ENCODE results near the gene AHI1.

DNA sequence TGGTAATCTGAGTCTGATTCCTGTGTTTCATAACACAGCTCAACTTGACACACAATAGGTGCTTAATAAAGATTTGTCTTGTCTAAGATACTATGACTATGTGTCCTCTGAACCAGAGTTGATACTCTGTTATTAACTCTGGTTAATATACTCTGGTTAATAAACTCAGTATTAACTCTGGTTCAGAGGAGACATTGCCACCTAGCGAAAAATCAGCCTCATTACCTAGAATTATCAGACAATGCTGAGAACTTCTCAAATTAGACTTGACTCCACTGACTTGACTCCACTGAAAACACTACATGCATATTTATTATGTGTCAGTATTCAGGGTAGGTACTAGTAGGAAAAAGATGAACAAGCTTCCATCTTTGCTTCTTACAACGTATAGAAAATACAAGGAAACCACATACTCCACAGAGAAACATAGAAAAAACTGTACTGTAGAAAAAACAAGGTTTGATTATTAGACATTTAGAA is 73.9 kb downstream of the AHI1 start:
- TF ChIP-seq, protein P1, sequence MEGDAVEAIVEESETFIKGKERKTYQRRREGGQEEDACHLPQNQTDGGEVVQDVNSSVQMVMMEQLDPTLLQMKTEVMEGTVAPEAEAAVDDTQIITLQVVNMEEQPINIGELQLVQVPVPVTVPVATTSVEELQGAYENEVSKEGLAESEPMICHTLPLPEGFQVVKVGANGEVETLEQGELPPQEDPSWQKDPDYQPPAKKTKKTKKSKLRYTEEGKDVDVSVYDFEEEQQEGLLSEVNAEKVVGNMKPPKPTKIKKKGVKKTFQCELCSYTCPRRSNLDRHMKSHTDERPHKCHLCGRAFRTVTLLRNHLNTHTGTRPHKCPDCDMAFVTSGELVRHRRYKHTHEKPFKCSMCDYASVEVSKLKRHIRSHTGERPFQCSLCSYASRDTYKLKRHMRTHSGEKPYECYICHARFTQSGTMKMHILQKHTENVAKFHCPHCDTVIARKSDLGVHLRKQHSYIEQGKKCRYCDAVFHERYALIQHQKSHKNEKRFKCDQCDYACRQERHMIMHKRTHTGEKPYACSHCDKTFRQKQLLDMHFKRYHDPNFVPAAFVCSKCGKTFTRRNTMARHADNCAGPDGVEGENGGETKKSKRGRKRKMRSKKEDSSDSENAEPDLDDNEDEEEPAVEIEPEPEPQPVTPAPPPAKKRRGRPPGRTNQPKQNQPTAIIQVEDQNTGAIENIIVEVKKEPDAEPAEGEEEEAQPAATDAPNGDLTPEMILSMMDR (IDR thresholded peaks at IDR 0.05 in 2 of 3, conservative IDR thresholded peaks at IDR 0.05 in 1 of 3; ENCODE audit: control insufficient read depth in 2 of 3, extremely low read depth in 1 of 3, insufficient read depth in 1 of 3, low read depth in 3 of 3, low read length in 3 of 3): peak; percentile 61 to 80 (median 68)
- no peak for TF ChIP-seq USF1 (IDR thresholded peaks at IDR 0.05; ENCODE audit: borderline replicate concordance, extremely low read length, insufficient read depth, low read depth, low read length)
- TF ChIP-seq RAD21 (IDR thresholded peaks at IDR 0.05; ENCODE audit: insufficient read depth, low read depth, low read length): peak; percentile 88
- TF ChIP-seq EP300 (IDR thresholded peaks at IDR 0.05; ENCODE audit: borderline replicate concordance in 1 of 2, control insufficient read depth in 1 of 2, low read depth in 2 of 2, low read length in 2 of 2): no peak
- no peak for TF ChIP-seq IKZF1 (conservative IDR thresholded peaks at IDR 0.05)
- no peak for TF ChIP-seq POLR2AphosphoS2 (IDR thresholded peaks at IDR 0.05; ENCODE audit: low read depth, low read length)

Data from GM12878 (cell line).